ENCODE data around the gene KIF21B.

Gene KIF21B

GRCh38 chr1:200992382-200993048 is 31.0 kb downstream of the KIF21B start:
- Histone ChIP-seq H3K4me3 (ENCODE audit: insufficient read depth in 1 of 2, low read depth in 1 of 2, low read length in 2 of 2) (no peak overlapping the region), H3K27ac (ENCODE audit: low read length, poor library complexity, severe bottlenecking) (no peak overlapping the region), H3K4me2 (ENCODE audit: low read length, poor library complexity, severe bottlenecking) (no peak overlapping the region), H3K9me3 (ENCODE audit: control insufficient read depth, low read length) (no peaks in the 10 kb centered on the region), H3K14ac (ENCODE audit: low read length in 2 of 2) (no peak overlapping the region), H3K9ac (ENCODE audit: low read length) (no peak overlapping the region), H3K4me1 (ENCODE audit: control insufficient read depth, insufficient read depth, low read depth, low read length) (no peaks in the 10 kb centered on the region), H2BK120ac (ENCODE audit: low read depth, low read length) (no peak overlapping the region), H3K4ac (ENCODE audit: low read depth in 1 of 2, low read length in 2 of 2) (no peak overlapping the region), H3K79me1 (replicated peaks; ENCODE audit: low read length, poor library complexity, severe bottlenecking) (no peaks in the 10 kb centered on the region), H4K91ac (ENCODE audit: low read length) (no peak overlapping the region), H3K23ac (ENCODE audit: low read length in 2 of 2) (no peak overlapping the region), H3K36me3 (ENCODE audit: control insufficient read depth in 1 of 2, insufficient read depth in 2 of 2, low read depth in 1 of 2, low read length in 2 of 2) (peaks cover 0 to 62% of the 10 kb centered on the region in 2 experiments), H2BK15ac (ENCODE audit: low read depth, poor library complexity, severe bottlenecking) (no peak overlapping the region), H3K18ac (ENCODE audit: low read depth in 1 of 2, low read length in 2 of 2) (no peak overlapping the region), H2BK5ac (ENCODE audit: low read depth, low read length, poor library complexity, severe bottlenecking) (no peak overlapping the region), H4K8ac (ENCODE audit: low read length) (no peak overlapping the region), H3K27me3 (ENCODE audit: control insufficient read depth in 1 of 2, insufficient read depth in 1 of 2, low read length in 2 of 2) (peaks cover 0 to 12% of the 10 kb centered on the region in 2 experiments), H2AK5ac (ENCODE audit: low read length, severe bottlenecking) (no peak overlapping the region), H2AFZ (ENCODE audit: low read depth, low read length) (no peak overlapping the region), H2BK12ac (ENCODE audit: low read length in 2 of 2) (no peak overlapping the region)
- 50% methylated on average over 4 of the region's 4 CpGs for WGBS
- no peak for DNase-seq

DNA sequence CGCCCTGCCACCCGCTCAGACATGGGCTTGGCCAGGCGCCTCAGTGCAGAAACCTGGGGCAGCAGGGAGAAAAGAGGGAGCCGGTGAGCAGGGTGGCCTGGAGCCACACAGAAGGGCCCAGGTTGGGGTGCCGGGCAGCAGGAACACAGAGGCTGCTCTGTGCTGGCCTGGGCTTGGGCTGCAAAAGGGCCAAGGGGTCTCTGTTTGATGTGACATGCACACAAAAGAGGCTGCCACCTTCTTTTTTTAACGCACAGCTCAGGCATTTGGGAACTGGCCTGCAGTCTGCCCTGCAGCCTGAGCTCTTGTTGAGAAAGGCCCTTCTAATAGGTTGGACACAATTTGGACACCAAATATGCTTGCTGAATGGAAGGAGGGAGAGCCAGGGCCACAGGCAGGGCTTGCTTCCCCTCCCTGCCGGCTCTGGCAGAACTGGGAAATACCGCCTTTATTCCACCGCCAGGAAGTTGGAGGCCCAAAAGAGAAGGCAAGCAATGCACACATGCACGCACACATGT is 32.4 kb downstream of the KIF21B start:
- WGBS: 89% methylated on average over 10 of the region's 10 CpGs
- Histone ChIP-seq H3K36me3 (ENCODE audit: control insufficient read depth in 1 of 2, insufficient read depth in 2 of 2, low read depth in 1 of 2, low read length in 2 of 2) (peaks cover 0 to 66% of the 10 kb centered on the region in 2 experiments), H3K4me1 (ENCODE audit: control insufficient read depth, insufficient read depth, low read depth, low read length) (no peaks in the 10 kb centered on the region), H3K4me2 (ENCODE audit: low read length, poor library complexity, severe bottlenecking) (no peak overlapping the region), H3K79me1 (replicated peaks; ENCODE audit: low read length, poor library complexity, severe bottlenecking) (no peaks in the 10 kb centered on the region), H3K27ac (ENCODE audit: low read length, poor library complexity, severe bottlenecking) (no peak overlapping the region), H2AFZ (ENCODE audit: low read depth, low read length) (no peak overlapping the region), H3K9me3 (ENCODE audit: control insufficient read depth, low read length) (no peaks in the 10 kb centered on the region), H2BK12ac (ENCODE audit: low read length in 2 of 2) (no peak overlapping the region), H2BK15ac (ENCODE audit: low read depth, poor library complexity, severe bottlenecking) (no peak overlapping the region), H3K9ac (ENCODE audit: low read length) (no peak overlapping the region), H4K91ac (ENCODE audit: low read length) (no peak overlapping the region), H2AK5ac (ENCODE audit: low read length, severe bottlenecking) (no peak overlapping the region), H3K14ac (ENCODE audit: low read length in 2 of 2) (no peak overlapping the region), H3K4me3 (ENCODE audit: insufficient read depth in 1 of 2, low read depth in 1 of 2, low read length in 2 of 2) (no peak overlapping the region), H3K27me3 (ENCODE audit: control insufficient read depth in 1 of 2, insufficient read depth in 1 of 2, low read length in 2 of 2) (peaks cover 0 to 12% of the 10 kb centered on the region in 2 experiments), H3K18ac (ENCODE audit: low read depth in 1 of 2, low read length in 2 of 2) (no peak overlapping the region), H3K23ac (ENCODE audit: low read length in 2 of 2) (no peak overlapping the region), H3K4ac (ENCODE audit: low read depth in 1 of 2, low read length in 2 of 2) (no peak overlapping the region), H4K8ac (ENCODE audit: low read length) (no peak overlapping the region), H2BK120ac (ENCODE audit: low read depth, low read length) (no peak overlapping the region), H2BK5ac (ENCODE audit: low read depth, low read length, poor library complexity, severe bottlenecking) (no peak overlapping the region)
- DNase-seq: no peak

DNA sequence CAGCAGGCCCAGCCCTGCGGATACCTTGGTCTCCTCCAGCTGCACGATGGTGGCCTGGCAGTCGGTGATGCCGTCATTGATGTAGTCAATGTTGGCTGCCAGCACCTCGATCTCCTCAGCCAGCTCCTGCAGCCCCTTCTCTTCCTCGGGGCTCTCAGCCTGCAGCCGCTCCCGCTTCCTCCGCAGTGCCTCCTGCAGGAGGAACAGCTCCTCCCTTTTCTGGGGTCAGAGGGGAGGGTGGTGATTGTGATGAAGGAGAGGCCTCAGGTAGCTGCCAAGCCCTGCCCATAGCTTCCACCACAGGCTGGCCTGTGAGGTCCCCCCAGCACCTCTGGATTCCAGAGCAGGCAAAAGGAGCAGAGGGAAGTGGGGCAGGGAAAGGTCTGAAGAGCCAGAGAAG is 33.4 kb downstream of the KIF21B start:
- Histone ChIP-seq H3K36me3 (ENCODE audit: control insufficient read depth in 1 of 2, insufficient read depth in 2 of 2, low read depth in 1 of 2, low read length in 2 of 2) (peaks cover 0 to 58% of the 10 kb centered on the region in 2 experiments), H3K79me1 (replicated peaks; ENCODE audit: low read length, poor library complexity, severe bottlenecking) (no peaks in the 10 kb centered on the region), H3K27ac (ENCODE audit: low read length, poor library complexity, severe bottlenecking) (no peak overlapping the region)

DNA sequence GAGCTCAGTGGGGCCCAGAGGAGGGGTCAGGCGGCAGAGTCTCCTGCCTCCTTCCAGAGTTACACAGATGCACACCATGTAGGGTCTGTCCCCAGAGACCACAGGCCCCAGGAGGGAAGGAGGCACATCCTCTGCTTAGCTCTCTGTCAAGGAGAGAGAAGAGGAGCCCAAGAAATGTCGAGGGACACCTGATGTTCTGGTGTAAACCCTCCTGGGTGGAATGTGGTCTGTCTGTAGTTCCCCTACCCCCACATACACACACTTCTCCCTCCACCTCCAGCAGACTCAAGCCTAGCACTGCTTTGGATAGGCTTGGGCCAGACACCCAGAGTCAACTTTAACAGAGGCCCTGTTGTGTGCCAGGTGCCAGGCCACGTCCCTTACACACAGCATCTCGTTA is 34.2 kb downstream of the KIF21B start:
- H3K18ac ChIP-seq (ENCODE audit: low read depth in 1 of 2, low read length in 2 of 2): no peak overlapping the region
- no peak overlapping the region for H3K4me2 ChIP-seq (ENCODE audit: low read length, poor library complexity, severe bottlenecking)
- H2BK12ac ChIP-seq (ENCODE audit: low read length in 2 of 2): no peak overlapping the region
- no peak overlapping the region for H3K23ac ChIP-seq (ENCODE audit: low read length in 2 of 2)
- H3K9ac ChIP-seq (ENCODE audit: low read length): no peak overlapping the region
- no peak overlapping the region for H2AFZ ChIP-seq (ENCODE audit: low read depth, low read length)
- no peaks in the 10 kb centered on the region for H3K4me1 ChIP-seq (ENCODE audit: control insufficient read depth, insufficient read depth, low read depth, low read length)
- peaks cover 0 to 57% of the 10 kb centered on the region in 2 experiments for H3K36me3 ChIP-seq (ENCODE audit: control insufficient read depth in 1 of 2, insufficient read depth in 2 of 2, low read depth in 1 of 2, low read length in 2 of 2)
- H2BK15ac ChIP-seq (ENCODE audit: low read depth, poor library complexity, severe bottlenecking): no peak overlapping the region
- no peak overlapping the region for H2BK5ac ChIP-seq (ENCODE audit: low read depth, low read length, poor library complexity, severe bottlenecking)
- H3K4me3 ChIP-seq (ENCODE audit: insufficient read depth in 1 of 2, low read depth in 1 of 2, low read length in 2 of 2): no peak overlapping the region
- H3K4ac ChIP-seq (ENCODE audit: low read depth in 1 of 2, low read length in 2 of 2): no peak overlapping the region
- H3K27me3 ChIP-seq (ENCODE audit: control insufficient read depth in 1 of 2, insufficient read depth in 1 of 2, low read length in 2 of 2): peaks cover 0 to 12% of the 10 kb centered on the region in 2 experiments
- no peak overlapping the region for H2AK5ac ChIP-seq (ENCODE audit: low read length, severe bottlenecking)
- no peak for DNase-seq
- H4K91ac ChIP-seq (ENCODE audit: low read length): no peak overlapping the region
- no peak overlapping the region for H4K8ac ChIP-seq (ENCODE audit: low read length)
- WGBS: 100% methylated on average over 3 of the region's 4 CpGs
- no peaks in the 10 kb centered on the region for H3K9me3 ChIP-seq (ENCODE audit: control insufficient read depth, low read length)
- H3K14ac ChIP-seq (ENCODE audit: low read length in 2 of 2): no peak overlapping the region
- H3K79me1 ChIP-seq (replicated peaks; ENCODE audit: low read length, poor library complexity, severe bottlenecking): no peaks in the 10 kb centered on the region
- no peak overlapping the region for H3K27ac ChIP-seq (ENCODE audit: low read length, poor library complexity, severe bottlenecking)
- H2BK120ac ChIP-seq (ENCODE audit: low read depth, low read length): no peak overlapping the region

More for the DNA sequence above, 33.4 kb downstream of the KIF21B start:
- no peak overlapping the region for H3K4me2 ChIP-seq (ENCODE audit: low read length, poor library complexity, severe bottlenecking)
- H3K23ac ChIP-seq (ENCODE audit: low read length in 2 of 2): no peak overlapping the region
- H3K4me1 ChIP-seq (ENCODE audit: control insufficient read depth, insufficient read depth, low read depth, low read length): no peaks in the 10 kb centered on the region
- H3K18ac ChIP-seq (ENCODE audit: low read depth in 1 of 2, low read length in 2 of 2): no peak overlapping the region
- no peaks in the 10 kb centered on the region for H3K9me3 ChIP-seq (ENCODE audit: control insufficient read depth, low read length)
- no peak overlapping the region for H3K4me3 ChIP-seq (ENCODE audit: insufficient read depth in 1 of 2, low read depth in 1 of 2, low read length in 2 of 2)
- no peak overlapping the region for H2BK15ac ChIP-seq (ENCODE audit: low read depth, poor library complexity, severe bottlenecking)
- H3K4ac ChIP-seq (ENCODE audit: low read depth in 1 of 2, low read length in 2 of 2): no peak overlapping the region
- H2BK120ac ChIP-seq (ENCODE audit: low read depth, low read length): no peak overlapping the region
- H3K14ac ChIP-seq (ENCODE audit: low read length in 2 of 2): no peak overlapping the region
- no peak overlapping the region for H4K8ac ChIP-seq (ENCODE audit: low read length)
- peaks cover 0 to 12% of the 10 kb centered on the region in 2 experiments for H3K27me3 ChIP-seq (ENCODE audit: control insufficient read depth in 1 of 2, insufficient read depth in 1 of 2, low read length in 2 of 2)
- no peak overlapping the region for H2AFZ ChIP-seq (ENCODE audit: low read depth, low read length)
- no peak overlapping the region for H3K9ac ChIP-seq (ENCODE audit: low read length)
- H2AK5ac ChIP-seq (ENCODE audit: low read length, severe bottlenecking): no peak overlapping the region
- H2BK12ac ChIP-seq (ENCODE audit: low read length in 2 of 2): no peak overlapping the region
- DNase-seq: no peak
- 94% methylated on average over 9 of the region's 9 CpGs for WGBS
- no peak overlapping the region for H4K91ac ChIP-seq (ENCODE audit: low read length)
- no peak overlapping the region for H2BK5ac ChIP-seq (ENCODE audit: low read depth, low read length, poor library complexity, severe bottlenecking)
